Measurements from ENCODE around the gene METRN. TPM values are rescaled to one million over a fixed set of nuclear protein-coding genes. Genes with fewer than 3 reads are reported as not detected.

The METRN gene
- total RNA-seq, 1 experiment from 2014 or later, result 119 TPM

GRCh38 chr16:756428-756827 lies 41.5 kb downstream of the METRN start:
- no peak for DNase-seq (ENCODE audit: low read depth)

GRCh38 chr16:759110-759910 lies 44.4 kb downstream of the METRN start:
- no peak for DNase-seq (ENCODE audit: low read depth)

GRCh38 chr16:760065-760464 lies 45.1 kb downstream of the METRN start:
- DNase-seq (ENCODE audit: low read depth), result no peak

- DNase-seq (ENCODE audit: low read depth), result no peak
These were observed 45.8 kb downstream of the METRN start, which contains the start of gene MSLN for GRCh38 chr16:760545-761343. Gene MSLN, plus strand, starts transcription at chr16:760734. Its CDS starts 1,947 bp downstream, at chr16:762681.

GRCh38 chr16:761625-762513 lies 47.0 kb downstream of the METRN start:
- DNase-seq (ENCODE audit: low read depth), result no peak

- no peak for DNase-seq (ENCODE audit: low read depth)
These were observed 47.8 kb downstream of the METRN start for GRCh38 chr16:762595-763268.

GRCh38 chr16:763369-764183 lies 48.7 kb downstream of the METRN start:
- no peak for DNase-seq (ENCODE audit: low read depth)

- no peak for DNase-seq (ENCODE audit: low read depth)
These were observed 49.3 kb downstream of the METRN start for GRCh38 chr16:764184-764750.

- no peak for DNase-seq (ENCODE audit: low read depth)
These were observed 50.0 kb downstream of the METRN start for GRCh38 chr16:764848-765487.

- no peak for DNase-seq (ENCODE audit: low read depth)
These were observed 50.6 kb downstream of the METRN start for GRCh38 chr16:765488-765865.

- no peak for DNase-seq (ENCODE audit: low read depth)
These were observed 51.3 kb downstream of the METRN start for GRCh38 chr16:766008-766819.

- no peak for DNase-seq (ENCODE audit: low read depth)
These were observed 52.1 kb downstream of the METRN start for GRCh38 chr16:766820-767640.

- DNase-seq (ENCODE audit: low read depth), result no peak
These were observed 52.9 kb downstream of the METRN start for GRCh38 chr16:767743-768235.

GRCh38 chr16:768428-768827 lies 53.5 kb downstream of the METRN start:
- DNase-seq (ENCODE audit: low read depth), result no peak
